Eye (tissue), 1 donor: ENCODE results near the gene GALNT10.

Source experiments
- DNase-seq: peaks from one replicate; pipeline ENCODE4 v3.0.0-alpha.2; 2015

The GALNT10 gene

DNA sequence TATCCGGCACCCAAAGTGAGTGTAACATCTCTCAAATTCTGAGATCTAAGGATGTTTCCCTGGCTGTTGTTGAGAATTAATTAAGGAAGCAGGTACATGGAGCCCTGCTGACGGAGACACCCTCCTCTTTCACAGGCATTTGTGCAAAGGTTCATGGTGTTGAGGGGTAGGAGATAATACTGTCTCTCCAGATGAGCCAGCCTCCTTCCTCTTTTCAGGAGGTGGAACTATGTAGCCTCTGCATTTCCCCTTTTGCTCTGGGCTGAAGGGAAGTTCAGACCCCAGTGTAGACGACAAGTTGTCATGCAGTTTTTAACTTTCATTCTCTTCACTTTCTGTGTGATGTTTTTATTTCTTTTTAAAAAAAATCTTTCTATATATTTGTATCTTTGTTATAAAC is 107.5 kb downstream of the GALNT10 start:
- no peak for DNase-seq

DNA sequence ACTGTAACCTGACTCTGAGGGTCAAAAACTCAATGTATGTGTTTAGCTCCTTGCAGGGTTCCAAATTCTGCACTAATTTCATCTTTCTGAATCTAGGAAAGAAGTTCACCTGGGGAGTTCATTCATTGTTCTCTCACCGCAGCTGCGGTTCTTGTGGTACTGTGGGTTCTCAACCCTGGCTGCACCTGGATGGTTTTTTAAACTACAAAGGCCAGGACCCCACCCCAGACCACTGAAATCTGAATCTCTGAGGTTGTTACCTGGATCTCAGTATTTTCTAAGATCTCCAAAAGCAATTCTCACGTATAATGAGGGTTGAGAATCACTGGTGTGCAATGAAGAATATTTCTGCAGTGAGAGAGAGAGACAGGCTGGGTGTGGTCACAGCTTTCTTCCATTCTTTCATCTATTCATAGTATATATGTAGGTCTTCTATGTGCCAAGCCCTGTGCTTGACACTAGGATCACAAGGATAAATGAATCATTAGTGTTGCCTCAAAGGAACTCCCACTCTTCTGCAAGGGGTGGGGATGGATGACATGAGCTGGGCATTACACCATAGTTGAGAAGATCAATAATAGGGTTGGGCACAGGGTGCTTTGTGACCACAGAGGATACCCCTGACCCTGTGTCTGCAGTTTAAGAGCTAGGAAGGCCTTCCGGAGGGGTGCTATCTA is 109.8 kb downstream of the GALNT10 start:
- DNase-seq = no peak

DNA sequence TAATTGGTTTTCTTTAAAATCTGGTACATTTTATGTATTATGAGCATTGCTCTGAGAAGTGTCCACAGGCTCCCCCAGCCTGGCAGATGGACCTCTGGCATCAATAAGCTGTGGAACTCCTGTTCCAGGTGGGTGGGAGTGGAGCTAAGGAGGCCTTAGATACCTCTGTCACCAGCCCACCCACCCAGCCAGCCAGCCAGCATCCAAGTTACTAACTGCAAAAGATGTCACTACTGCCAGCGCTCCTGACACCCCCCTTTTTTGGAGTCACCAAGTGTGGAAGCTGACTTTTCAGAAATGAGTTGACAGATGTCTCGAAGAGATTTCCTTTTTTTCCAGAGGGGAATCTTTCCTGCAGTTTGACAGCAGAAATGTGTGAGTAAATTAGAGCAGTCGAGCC is 111.2 kb downstream of the GALNT10 start:
- DNase-seq = no peak

DNA sequence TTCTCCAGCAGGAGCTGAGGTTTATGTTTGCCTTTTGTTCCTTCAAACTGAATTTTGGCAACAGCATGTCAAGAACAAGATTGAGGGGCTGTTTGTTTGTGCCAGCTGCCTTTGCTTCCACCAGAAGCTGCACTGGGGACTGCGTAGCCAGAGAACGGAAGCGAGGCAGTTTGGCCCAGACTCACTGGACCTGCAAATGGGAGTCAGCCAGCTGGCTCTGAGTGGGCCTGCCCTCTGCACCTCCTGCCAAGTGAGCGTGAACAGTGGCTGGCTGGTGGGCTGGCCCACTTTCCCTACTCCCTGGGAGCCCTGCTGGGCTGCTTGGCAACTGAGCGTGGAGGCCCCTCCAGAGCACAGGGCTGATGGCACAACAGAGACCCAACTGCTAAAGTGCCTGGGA is 111.6 kb downstream of the GALNT10 start:
- DNase-seq = peak; percentile 83

DNA sequence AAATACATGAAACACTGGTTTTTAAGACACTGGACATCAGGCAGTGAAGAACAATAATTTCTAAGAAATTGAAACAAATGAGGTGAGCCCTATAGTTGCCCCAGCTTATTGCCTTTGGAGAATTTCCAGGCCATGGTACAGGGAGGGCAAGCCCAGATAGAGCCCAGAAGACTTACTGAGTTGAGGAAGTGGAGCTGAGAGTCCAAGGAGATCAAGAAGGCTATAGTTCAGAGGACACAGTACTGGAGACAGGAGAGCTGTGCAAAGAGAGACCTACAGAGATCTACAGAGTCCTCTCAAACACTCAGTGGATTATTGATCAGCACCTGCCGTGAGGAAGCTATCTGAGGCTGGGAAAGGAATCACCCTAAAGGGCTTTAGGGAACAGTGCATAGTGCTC is 112.6 kb downstream of the GALNT10 start:
- no peak for DNase-seq

DNA sequence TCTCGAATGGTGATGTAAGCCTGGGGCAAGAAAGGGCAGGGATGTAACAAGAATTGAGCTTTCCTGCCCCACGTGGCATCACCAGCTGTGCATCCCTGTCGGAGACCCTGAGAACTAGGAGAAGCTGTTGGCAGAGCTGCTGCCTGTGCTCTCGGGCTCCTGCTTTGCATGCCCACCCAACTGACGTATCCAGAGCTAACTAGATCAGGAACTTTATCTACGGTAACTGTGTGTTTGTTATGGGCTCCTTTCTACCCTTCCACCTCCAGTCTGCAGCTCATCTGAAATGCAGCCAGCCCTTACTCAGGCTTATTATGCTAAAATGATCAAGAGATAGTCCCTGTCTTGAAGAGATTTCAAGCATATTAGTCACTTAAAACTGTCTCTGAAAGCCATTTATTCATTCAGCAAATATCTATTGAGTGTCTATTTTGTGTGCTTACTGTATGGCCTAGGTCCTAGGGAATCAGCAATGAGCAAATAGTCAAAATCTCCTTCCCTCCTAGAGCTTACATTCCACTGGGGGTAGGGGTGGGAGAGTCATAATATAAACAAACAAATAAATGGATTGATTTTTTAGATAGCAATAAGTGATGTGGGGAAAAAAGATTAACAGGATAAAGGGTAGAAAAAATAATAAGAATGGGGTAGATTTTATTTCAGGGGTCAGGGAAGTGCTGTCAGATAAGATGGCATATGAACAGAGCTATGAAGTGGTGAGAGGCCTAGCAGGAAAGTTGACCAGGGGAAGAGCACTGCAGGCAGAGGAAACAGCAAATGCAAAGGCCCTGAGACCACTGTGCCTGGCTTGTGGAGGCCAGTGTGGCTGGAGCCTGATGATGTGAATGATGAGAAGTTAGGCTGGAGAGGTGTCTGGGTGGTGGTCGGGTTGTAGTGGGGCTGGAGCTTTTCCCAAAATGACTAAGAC is 118.2 kb downstream of the GALNT10 start:
- DNase-seq = no peak

DNA sequence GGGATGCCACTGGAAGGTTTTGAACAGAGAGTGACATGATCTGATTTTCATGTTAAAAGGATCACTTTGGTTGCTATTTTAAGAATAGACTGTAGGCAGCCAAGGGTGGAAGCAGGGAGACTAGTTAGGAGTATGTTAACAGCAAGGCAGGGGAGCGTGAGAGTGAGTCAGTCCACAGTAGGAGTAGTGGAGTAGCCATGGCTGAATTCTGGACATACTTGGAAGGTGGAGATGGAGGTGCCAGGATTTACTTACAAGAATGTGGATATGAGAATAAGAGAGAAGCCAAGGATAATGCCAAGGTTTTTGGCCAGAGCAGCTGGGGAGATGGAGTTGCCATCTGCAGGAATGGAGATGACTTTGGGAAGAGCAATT is 118.8 kb downstream of the GALNT10 start:
- DNase-seq = no peak

DNA sequence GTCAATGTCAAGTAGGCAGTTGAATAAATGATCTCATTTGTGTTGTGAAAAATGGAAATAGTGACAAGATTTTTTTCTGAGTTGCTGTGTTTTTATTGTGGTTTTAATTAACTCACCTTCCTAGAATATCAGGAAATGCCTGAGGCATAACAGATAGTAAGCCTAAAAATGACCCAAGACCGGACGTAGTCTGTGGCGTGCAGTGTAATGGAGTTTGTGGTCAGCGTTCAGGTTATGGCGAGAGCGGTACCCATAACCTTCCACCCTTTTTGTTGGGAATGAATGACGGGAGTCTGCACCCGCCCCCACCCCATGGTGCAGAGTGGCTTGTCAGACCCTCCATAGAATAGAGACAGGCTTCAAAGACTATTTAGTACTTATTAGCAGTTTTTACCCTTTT is 119.3 kb downstream of the GALNT10 start:
- DNase-seq = no peak

DNA sequence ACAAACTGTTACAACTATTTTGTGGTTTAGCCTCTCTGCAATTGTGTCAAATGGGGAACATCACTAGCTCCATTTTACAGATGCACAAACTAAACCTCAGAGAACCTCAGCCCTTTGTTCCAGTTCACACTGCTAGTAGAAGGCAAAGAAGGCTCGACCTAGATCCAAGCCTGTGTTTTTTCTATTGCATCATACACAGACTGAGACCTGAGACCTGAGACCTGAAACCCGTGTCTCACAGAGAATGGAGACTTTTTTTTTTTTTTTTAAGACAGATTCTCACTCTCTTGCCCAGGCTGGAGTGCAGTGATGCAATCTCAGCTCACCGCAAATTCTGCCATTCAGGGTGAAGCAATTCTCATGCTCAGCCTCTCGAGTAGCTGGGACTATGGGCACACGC is 120.8 kb downstream of the GALNT10 start:
- DNase-seq = no peak

DNA sequence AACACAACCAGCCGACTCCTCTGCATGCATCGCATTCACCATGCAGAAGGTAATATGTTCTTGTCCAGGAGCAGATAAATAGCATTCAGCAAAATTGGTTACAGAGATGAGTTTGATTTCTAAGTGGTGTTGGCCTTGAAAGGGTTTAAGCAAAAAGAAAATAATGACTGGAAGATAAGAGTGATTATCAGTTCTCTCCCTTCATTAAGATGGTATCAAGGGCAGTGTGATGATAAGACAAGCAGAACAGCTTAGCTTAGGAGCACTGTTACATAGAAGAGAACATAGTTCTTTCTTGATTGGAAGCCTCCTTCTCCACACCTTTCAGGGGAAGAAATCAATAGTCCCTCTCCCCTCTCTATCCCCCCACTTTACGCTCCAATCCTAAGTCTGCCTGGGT is 121.5 kb downstream of the GALNT10 start:
- no peak for DNase-seq

DNA sequence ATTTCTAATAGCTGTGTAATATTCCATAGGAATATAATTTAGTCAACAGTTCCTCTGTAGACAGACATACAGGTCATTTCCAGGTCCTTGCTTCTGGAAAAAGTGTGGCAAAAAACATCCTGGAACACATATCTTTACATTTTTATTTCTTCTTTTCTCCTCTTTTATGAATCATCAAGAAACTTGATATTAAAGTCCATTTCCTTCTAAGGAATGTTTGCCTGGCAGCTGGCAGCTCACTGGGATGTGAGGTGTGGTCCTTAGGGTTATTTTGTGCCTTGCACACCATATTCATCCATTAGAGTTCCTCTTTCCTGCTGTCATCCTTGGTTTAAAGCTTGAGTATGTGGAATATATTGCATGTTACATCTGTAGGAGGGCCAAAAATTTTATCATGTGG is 122.0 kb downstream of the GALNT10 start:
- DNase-seq = no peak

DNA sequence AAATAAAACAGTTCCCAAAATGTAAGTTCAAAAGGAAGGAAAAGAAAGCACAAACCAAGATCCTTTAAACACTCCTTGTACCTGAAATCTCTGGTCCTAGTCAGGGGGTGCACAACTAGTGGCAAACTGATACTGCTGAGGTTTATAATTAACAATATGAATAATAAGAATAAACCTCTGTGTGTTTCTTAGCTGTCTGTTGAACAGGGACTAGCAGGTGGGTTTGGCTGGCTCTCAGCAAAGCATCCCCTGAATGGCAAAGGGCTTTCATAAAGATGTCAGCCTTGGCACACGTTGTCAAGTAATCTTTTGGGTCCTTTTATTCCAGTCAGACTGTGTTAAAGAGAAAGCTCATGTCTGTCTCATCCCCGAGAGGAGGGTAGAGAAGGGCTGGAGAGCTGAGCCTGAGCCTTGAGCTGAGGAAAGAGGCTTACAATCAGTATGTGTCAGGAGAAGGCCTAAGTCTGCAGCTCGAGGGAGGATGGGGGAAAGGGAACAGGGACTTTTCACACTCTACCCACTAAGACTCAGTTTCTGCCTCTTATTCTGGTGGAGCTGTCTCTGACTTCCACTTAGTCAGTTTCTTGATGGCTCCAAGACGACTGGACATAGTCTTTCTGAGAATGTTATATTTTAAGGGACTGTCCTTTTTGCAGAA is 123.0 kb downstream of the GALNT10 start:
- no peak for DNase-seq

DNA sequence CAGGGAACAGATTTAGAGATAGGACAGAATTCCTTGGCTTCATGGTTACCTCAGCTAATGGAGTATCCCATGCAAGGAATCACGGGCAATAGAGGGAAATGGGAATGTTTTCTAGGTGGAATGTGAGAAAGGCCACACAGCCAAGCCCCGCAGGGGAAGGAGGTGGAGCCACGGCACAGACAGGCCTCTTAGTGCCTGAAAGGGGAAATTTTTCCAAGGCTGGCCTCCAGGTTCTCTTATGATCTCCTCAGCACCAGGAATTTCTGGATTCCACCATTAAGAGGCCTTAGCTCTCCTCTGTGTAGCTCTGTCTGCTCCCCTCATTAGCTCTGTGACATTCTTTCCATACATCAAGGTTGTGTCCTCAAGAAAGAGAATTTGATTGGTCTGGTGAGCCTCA is 124.7 kb downstream of the GALNT10 start:
- no peak for DNase-seq

DNA sequence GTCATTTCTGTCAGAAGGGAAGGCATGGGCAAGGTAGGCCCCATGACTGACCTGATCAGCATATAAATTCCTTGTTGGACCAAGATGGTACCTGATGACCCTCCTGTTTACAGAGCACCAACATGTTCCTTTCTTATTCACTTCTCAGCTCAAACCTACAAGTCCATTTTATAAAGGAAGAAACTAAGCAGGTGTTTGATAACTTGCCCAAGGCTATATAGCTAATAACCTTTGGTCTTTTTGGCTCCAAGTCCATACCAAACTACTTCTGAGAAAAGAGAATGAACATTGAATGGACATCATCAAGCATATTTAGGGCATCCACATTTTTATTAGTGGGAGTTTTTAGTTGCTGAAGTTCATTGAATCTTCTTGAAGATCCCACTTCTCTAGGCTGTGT is 125.2 kb downstream of the GALNT10 start:
- DNase-seq = no peak

DNA sequence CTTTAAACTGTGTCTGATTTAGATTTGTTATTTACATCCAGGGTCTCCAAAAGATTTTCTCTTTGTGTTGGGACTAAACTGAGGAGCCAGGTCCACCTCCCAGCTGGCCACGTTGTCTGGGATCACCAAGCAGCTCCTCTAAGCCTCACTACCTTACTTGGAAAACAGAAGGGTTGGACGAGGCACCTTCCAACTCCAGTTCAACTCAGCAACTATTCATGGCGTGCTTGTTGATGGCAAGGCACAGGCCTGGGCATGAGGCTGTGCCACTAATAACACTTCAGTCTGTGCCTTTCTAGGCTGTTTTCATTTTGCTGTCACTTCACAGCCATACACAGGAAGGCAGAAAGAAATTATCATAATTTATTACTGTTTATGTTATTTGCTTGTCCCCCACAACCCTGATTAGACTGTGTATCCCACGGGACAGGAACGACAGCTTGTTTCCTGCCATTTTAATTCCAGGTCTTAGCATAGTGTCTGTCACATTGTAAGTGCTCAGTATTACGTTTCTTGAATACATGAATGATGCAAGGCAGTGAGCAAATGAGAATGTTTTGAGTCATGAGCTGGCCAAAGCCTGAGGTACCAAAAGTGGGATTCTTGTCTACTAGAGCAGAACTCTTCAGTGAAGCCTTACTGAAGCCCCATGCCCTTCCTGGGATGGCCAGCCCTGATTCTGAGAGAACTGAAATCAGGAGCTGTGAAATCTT is 125.8 kb downstream of the GALNT10 start:
- DNase-seq = no peak

DNA sequence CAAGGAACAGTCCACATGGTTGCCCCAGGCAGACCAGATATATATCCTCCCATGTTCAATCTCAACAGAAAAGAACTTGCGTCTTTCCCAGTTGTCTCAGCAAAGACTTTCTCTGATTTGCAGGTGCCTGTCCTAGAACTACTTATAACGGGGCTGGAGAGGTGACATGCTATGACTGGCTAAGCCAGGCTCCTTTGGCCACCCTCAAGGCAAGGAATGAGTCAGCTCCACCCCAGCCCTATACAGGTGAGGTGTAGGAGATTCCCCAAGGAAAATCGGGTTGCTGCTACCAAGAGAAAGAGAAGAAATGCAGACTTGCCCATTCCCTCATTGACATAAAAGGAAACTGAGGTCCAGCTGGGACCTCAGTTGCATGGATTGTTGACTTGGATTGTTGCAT is 127.4 kb downstream of the GALNT10 start:
- no peak for DNase-seq

DNA sequence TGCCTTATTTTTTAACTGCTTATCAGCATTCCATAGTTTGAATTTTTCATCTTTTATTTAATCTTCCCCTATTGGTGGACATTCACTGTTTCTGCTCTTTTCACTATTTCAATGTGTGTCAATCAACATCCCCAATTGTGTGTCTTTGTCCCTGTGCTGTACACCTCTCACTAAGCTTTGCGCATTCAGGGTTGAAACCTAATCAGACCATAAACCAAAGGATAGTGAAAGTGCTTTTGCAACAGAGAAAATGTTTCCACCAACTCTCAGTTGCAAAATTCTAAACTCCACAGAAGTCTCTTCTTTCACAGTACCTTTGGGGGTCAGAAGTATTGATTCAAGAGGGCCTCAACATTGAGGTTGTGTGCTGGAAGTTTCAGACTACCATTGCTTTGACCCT is 128.2 kb downstream of the GALNT10 start:
- DNase-seq = no peak

DNA sequence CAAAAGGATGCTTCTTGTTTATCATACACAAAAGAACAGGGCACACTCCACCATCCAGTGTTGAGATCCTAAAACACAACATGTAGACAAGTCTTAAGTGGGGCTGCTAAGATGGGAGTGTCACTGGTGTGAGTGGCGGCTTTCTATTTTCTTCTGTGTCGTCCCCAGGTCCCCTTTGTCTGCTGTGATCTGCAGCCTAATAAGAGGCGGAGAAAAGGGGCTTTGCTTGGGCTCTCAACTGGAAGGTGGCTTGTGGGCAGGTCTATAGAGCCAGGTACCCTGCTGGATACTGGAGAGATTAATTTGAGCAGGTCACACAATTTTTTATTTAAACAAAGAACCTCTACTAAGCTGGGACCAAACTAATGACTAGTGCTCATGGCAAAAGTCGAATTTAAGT is 129.2 kb downstream of the GALNT10 start:
- DNase-seq = peak; percentile 25

DNA sequence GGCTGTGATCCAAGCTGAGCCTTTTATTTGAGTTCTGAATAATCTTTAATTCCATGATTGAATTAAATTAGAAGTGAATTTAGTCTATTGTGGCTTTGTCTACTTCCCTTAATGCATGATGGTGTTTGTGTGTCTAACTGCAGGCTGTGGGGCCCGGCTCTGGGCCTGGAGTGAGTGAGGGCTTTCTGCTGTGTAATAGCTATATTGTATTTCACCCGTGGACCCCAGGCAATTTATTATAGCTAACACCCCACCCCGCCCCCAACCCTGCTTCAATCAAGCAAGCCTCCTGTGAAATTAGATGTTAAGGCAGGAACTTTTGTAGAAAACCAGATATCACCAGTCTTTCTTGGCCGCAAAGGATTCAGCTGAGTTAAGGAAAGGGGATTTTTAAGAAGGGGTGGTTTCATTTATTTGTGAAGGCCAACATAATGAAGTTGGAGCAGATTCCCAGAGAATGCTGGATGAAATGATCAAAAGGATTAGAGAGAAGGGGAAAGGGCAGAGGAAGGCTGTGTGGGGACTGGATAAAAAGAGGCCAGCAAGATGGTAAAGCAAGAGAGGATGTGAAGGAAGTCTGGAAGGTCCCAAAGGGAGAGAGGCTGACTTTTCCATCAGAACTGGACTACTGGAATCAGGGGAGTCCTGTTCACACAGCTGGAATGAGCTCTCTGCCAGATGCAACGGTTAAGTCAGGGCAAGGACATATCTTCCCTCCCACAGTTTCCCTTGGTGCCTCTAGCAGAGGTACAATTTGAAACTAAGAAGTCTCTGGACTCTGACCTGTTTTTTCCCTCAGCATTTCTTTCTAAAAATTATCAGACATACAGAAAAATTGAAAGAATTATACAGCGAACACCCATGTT is 129.9 kb downstream of the GALNT10 start:
- peak; percentile 29 for DNase-seq

DNA sequence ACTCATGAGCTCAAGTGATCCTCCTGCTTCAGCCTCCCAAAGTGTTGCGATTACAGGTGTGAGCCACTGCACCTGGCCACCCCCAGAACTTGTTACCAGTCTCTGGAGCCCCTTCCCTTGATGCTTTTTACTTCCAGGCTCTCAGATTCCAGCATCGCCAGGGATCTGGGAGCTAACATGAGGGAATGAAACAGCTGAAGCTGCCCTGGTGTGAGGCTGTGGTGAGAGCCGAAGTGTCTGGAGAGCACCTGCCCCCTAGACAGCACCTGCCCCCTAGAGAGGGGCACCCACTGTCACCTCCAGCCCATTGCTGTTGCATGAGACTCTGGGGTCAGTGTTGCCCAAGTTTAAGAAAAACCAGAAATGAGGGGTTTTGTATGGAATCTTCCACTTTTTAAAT is 131.0 kb downstream of the GALNT10 start:
- DNase-seq = no peak

DNA sequence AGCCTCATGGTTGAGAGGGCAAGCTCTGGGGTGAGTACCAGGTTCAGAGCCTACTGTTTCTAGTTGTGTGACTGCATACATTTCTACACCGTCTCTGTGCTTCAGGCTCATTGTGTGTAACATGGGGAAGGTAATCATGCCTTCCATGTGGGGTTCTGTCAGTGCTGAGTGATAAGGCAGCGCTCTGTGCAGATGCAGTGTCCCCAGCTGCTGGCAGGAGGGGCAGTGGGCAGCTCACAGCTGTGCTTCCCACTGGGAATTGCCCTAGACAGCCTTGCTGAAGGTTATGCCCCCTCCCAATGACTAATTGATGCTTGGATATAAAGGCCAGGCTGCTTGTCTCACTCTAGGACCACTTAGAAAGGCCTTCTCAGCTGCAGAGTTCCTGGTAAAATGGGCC is 133.5 kb downstream of the GALNT10 start:
- DNase-seq = peak; percentile 68

DNA sequence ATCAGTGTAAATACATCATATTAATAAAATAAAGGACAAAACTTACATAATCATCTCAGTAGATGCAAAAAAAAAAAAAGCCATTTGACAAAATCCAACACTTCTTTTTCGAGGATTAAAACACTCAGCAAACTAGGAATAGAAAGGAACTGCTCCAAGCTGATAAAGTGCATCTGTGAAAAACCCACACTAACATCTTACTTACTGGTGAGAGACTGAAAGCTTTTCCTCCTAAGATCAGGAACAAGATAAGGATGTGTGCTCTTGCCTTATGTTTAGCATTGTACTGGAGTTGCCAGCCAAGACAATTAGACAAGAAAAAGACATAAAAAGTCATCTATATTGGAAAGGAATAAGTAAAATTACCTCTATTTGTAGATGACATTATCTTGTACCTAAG is 135.0 kb downstream of the GALNT10 start:
- no peak for DNase-seq
